Ammon's horn (tissue), 1 donor: ENCODE results near the gene NRGN.

Source experiments
- DNase-seq: peaks from one replicate; pipeline ENCODE4 v3.0.0-alpha.2; 2016; ENCODE audit warnings: low spot score

Gene NRGN

GRCh38 chr11:124739479-124740276, at the start of gene NRGN:
NRGN (plus strand) TSS chr11:124739942; CDS start chr11:124740085, 143 bp downstream.
- DNase-seq = peak; percentile 88

DNA sequence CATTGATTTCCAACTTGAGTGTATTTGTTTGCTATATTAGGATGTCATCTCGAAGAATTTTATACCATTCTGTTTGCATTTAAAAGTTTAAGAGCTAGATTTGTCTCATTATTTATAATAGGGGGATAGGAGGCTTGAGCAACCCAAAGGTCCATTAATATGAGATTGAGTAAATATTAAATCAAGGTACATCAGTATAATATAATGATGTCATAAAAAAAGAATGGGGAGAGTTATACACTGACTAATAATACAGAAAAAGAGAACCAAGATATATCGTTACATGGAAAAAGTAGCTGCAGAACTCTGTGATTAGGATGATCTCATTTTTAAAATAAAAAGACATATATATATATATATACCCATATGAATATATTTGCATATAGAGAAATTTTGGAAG, 46.6 kb upstream of the NRGN start:
- no peak for DNase-seq

DNA sequence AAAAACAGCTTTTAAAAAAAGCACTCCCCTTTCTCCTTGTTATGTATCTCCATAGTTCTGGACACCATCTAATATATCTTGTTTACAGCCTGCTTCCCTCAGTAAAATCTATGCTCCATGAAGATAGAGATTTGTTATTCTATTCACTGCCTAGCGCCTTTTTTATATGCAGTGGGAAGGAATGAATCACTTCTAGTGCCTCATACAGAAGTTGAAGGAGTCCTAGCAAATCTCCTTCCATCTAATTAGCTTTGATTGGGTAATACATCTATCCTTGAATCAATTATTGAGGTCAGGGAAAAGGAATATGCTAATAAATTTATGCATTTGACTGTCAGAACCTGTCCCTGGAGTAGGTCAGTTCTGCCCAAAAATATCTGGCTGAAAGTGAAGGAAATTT, 40.2 kb upstream of the NRGN start:
- no peak for DNase-seq

DNA sequence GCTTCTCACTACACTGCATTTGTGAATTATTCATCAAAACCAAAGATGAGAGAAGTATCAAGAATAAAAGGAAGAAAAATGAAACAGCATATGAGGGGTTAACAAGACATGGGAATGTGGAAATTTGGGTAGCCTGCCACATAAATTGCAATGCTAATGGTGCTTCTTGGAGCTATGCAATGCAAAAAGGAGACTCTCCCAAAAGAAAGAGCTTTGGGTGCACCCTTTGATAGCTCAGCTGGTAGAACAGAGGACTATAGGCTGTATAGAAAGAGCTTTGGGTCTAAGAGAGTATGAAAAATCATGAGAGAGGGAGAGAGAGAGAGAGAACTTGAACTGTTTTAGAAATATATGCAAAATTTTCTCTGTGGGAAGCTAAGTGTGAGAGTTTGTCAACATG, 39.7 kb upstream of the NRGN start:
- DNase-seq = no peak

- no peak for DNase-seq
Observed at GRCh38 chr11:124707829-124708228, 31.9 kb upstream of the NRGN start.

DNA sequence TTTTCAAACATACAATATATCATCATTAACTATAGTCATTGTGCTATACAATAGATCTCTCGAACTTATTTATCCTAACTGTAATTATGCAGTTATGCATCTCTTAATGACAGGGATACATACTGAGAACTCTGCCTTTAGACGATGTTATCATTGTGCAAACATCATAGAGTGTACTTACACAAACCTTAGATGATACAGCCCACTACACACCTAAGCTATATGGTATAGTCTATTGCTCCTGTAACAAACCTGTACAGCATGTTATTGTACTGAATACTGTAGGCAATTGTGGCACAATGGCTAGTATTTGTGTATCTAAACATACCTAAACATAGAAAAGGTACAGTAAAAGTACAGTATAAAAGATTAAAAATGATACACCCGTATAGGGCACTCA, 27.4 kb upstream of the NRGN start:
- DNase-seq = no peak

DNA sequence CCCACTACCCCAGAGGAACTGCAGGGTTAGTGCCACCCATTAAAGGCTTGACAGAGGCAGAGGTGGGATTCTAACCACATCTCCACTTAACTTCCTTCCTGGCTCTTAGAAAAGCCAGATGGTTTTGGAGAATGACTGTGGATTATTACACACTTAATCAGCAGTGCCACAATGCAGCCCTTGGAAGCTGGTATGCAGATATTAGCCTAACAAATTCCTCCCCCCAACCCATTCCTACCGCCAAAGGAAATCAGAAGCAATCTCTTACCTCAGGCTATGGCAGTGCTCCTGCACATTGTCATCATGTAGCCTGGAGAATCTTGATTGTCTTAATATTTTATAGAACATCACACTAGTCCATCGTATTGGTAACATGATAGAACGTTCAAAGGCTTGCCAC, 23.2 kb upstream of the NRGN start:
- no peak for DNase-seq

DNA sequence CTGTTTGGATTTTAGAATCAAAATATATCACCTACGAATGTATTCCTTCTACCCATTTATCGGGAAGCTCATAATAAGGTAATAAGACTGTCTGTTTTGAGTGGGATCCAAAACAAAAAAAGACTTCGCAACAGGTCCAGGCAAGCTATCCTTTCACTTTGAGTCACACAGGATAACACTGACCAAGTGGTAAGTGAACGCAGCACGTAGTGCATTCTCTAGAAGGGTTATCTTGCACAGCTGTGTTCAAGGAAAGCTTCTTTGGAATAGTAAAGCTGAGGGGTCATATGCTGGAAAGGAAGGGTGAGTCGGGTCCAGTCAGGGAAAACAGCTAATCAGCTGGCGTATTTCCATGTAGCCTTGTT, 22.3 kb upstream of the NRGN start:
- no peak for DNase-seq

- peak; percentile 30 for DNase-seq
Observed at GRCh38 chr11:124717786-124718651, 21.7 kb upstream of the NRGN start.

- no peak for DNase-seq
Observed at GRCh38 chr11:124718801-124719200, 20.9 kb upstream of the NRGN start.

DNA sequence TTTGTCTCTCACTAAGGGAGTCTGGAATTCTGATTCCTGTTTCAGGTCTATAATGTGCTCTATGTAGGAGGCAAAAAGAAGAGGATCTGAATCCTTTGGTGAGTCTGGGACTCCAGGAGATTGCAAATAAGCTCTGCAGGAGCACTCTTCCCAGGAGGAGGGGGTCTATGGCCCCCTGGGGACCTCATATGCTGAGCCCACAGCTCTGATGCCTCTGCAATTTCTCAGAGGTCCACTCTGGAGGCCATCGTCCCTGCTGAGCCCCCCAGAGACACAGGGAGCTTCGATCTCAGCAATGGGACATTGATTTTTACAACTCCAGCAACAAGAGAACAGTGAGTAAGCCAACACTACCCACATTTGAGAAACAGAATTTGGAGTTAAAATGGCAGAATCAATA, 20.2 kb upstream of the NRGN start:
- DNase-seq = no peak

DNA sequence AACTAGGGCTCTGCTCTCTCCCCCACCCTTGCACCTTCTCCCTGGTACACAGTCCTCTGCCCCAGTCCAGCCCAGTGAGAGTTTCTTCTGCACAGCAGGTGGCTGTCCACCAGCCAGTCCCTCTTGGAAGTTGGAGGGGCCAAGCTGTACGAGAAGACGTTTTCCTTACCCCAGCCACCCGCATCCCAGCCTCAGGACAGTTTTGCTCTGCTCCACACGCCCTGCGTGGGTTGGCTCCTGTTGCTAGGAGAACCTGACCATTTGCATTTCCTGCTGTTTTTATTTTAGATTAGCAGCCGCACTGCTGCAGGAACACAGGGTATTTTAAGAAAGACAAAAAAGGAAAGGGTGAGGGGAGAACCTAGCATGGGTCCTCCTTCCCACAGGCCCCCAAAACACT, 17.6 kb upstream of the NRGN start:
- no peak for DNase-seq

DNA sequence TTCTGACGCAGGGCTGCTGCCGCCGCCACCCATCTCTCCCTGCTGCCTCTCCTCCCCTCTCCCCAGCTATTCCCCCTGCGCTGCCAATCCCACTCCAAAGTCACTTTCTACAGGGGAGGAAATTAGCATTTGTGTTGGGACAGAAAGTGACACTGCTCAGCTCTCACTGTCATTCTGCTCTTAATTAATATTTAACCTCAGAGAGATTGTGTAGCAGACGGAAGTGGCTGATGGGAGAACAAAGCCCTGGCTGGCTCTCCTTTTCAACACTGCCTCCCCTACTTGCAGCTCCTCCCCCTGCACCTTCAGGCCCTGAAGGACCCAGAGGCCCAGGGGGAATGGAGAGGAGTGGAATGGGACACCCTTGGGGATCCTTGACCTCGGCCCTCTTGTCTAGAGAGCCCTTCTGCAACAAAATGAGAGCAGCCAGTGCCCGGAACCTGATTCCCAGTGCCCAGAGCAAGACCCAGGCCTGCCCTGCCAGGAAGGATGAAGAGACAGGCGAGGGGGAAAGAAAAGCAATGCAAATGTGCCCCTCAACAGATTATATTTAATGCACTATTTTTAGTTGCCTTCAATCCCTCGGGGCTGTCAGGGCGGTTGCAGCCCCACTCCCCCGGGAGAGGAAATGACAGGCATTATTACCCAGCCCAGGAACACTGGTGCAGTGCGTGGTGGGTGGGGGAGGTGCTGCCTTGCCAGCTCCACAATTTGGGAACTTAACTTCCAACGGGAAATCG, 14.6 kb upstream of the NRGN start:
- no peak for DNase-seq

DNA sequence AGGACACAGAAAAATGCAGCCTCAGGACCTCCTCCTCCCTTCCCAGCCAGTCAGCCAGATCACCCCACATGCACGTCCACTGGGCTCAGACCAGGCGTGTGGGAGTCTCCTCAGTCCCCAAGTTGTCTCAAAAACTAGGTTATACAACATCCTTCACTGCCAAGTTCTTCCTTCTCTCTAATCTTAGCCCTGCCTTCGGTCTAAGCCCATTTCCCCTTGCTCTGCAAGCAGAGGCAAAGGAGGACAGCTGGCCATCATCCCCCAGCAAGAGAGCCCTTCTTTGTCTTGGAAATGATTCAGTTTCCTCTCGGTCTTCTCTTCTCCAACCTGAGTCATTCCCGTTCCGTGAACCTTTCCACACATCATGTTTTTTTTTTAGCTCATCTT, 14.0 kb upstream of the NRGN start:
- no peak for DNase-seq

GRCh38 chr11:124727474-124727873, 12.3 kb upstream of the NRGN start:
- DNase-seq = no peak

DNA sequence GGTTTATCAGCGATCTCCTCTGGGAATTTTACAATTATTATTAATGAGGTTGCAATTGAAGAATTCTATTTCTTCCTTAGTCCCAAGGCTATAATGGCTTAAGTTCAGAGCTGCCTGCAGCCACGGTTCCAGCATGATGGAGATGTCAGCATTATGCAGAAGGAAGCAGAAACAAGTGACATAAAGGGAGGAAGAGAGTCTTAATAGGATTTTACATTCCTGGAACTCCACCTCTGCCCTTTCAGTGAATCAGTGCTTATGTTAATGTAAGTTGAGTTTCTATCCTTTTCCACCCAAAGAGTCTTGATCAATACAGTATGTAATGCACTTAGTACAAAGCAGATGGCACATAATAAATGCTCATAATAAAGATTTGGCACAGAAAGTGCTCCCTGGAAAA, 11.6 kb upstream of the NRGN start:
- no peak for DNase-seq

- no peak for DNase-seq
Observed at GRCh38 chr11:124729571-124729970, 10.2 kb upstream of the NRGN start.

- DNase-seq = no peak
Observed at GRCh38 chr11:124732230-124732629, 7.5 kb upstream of the NRGN start.

DNA sequence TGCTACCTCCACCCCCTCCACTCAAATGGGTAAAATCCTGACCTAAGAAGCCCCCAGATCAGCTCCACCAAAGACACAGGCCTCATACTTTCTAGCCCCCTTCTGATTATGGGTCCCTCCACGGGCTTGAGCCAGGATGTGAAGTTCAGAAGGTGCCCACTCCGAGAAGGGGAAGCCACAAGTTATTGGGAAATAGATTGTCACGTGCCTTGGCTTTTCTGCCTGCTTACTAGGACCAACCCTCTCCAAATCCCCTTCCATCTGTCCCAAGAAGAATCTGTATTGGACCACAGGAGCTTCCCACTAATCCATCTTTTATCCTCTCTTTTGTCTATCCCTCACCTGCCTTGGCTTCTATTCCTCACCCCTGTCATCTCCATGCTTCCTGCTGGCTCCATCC, 3.0 kb upstream of the NRGN start:
- DNase-seq = no peak

- no peak for DNase-seq
Observed at GRCh38 chr11:124737638-124738305, 2.0 kb upstream of the NRGN start.

- no peak for DNase-seq
Observed at GRCh38 chr11:124738713-124739478, 846 bp upstream of the NRGN start.
